AG09309 (cell line): ENCODE measurements around the gene SUGCT.

Source experiments
- DNase-seq: peaks from one replicate; pipeline ENCODE4 v3.0.0-alpha.2; 2010; ENCODE audit warnings: low read depth
- H3K4me3 ChIP-seq: 2 replicates; pipeline ENCODE4 v1.5.1; 2011; ENCODE audit warnings: mild to moderate bottlenecking, low read depth, low read length, moderate library complexity; ENCODE audit not compliant: control insufficient read depth
- TF ChIP-seq, protein P1 (sequence below): IDR thresholded peaks from 2 replicates; pipeline ENCODE4 v1.5.1; 2011; ENCODE audit warnings: mild to moderate bottlenecking, low read depth, low read length, inconsistent platforms; ENCODE audit not compliant: insufficient read depth, control insufficient read depth; ENCODE audit errors: missing control alignments

SUGCT gene

DNA sequence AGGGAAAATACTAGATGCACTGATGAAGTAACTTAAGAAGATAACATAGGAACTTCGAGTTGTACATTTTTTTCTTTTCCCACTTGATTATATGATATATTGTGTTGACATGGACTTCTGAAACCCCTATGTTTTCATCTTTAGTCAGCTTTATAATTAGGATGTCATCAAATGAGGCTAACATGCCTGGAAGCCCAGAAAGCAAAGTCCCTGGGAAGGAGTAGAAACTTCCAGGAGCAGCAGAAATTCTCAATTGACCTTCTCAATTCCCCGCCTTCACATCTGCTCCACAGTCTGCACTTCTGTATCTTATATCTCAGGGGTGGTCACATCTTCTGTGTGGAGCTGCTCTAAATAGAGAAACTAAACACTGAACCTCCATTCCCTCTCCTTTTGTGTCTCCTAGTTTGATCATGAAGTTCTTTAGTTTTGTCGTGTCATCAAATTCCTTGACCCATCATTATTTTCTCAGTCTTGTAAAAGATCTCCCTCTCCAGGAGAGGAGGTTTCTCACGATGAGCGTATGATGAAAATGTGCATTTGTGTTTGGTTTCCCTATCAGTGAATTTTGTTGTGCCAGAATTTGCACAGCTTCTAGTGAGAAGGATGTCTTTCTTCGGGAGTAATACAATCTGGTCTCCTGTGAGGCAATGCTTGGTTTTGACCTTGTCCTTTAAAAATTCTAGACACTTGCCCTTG is 303.3 kb downstream of the SUGCT start:
- DNase-seq, result peak; percentile 13
- no peak overlapping the region for H3K4me3 ChIP-seq
- TF ChIP-seq, protein P1, sequence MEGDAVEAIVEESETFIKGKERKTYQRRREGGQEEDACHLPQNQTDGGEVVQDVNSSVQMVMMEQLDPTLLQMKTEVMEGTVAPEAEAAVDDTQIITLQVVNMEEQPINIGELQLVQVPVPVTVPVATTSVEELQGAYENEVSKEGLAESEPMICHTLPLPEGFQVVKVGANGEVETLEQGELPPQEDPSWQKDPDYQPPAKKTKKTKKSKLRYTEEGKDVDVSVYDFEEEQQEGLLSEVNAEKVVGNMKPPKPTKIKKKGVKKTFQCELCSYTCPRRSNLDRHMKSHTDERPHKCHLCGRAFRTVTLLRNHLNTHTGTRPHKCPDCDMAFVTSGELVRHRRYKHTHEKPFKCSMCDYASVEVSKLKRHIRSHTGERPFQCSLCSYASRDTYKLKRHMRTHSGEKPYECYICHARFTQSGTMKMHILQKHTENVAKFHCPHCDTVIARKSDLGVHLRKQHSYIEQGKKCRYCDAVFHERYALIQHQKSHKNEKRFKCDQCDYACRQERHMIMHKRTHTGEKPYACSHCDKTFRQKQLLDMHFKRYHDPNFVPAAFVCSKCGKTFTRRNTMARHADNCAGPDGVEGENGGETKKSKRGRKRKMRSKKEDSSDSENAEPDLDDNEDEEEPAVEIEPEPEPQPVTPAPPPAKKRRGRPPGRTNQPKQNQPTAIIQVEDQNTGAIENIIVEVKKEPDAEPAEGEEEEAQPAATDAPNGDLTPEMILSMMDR, result no peak

DNA sequence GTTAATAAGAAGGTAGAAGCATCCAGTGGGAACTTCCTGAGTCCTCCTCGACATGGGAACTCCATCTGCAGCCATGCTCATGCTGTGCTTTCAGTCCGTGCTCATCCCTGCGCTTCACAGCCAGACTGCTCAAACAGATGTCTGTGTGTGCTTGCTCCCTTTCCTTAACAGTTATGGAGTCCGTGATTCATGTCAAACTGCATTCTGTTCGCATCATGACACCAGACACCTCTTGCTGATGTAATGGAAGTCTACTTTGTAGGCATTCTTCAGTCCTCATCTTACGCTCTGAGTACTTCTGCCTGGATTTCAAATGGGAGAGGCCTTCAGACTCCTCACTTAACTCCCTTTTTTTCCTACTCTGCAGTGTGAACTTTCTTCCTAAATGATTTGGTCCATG is 304.9 kb downstream of the SUGCT start:
- TF ChIP-seq, protein P1, result no peak
- H3K4me3 ChIP-seq, result no peak overlapping the region
- no peak for DNase-seq

- H3K4me3 ChIP-seq, result no peak overlapping the region
- no peak for DNase-seq
- TF ChIP-seq, protein P1, result no peak
Measured at GRCh38 chr7:40447345-40447744, 312.5 kb downstream of the SUGCT start.

GRCh38 chr7:40455485-40455884 is 320.7 kb downstream of the SUGCT start:
- H3K4me3 ChIP-seq, result no peak overlapping the region
- no peak for DNase-seq
- TF ChIP-seq, protein P1, result no peak

DNA sequence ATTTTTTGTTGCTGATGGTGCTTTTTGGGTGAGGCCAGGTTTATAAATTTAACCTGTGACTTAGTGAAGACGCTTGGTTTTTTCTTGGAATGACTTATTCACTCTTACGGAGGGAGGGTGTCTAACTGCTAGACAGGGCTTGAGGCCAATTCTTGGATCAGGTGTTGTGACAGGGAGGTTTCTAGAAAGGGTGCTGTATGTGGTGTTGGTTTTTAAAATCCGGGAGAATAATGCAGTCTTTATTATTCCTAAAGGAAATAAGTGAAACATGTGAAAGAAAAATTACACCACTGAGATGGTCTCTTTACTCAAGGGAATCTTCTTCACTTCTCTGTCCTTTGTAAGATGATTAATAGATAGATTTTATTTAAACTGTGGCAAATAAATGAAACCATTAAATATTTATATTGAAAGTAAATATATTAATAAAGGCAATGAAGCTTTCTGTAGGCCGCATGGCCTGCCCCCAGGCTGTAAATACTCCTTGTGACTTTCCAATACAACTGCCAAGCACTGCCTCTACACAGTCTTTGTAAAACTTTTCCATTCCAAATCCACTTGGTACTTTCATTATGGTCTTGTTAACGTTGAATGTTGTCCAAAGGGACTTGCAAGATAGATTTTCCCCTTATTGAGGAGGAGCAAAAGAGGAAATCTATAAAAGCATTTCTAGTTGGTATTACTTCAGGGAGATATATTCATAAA is 323.1 kb downstream of the SUGCT start:
- TF ChIP-seq, protein P1, result no peak
- DNase-seq, result no peak
- H3K4me3 ChIP-seq, result no peak overlapping the region

GRCh38 chr7:40463446-40463845 is 328.6 kb downstream of the SUGCT start:
- DNase-seq, result no peak
- H3K4me3 ChIP-seq, result no peak overlapping the region
- TF ChIP-seq, protein P1, result no peak
